Right lung (tissue), 5 donors: Measurements from ENCODE around the gene PDE4D. TPM values are rescaled to one million over a fixed set of nuclear protein-coding genes. Genes with fewer than 3 reads are reported as not detected.
"Not testable (repeated sequence)": the region's sequence is repeated elsewhere in the genome, so short reads cannot be mapped to it uniquely, and the experiment has no call there.

ENCODE experiments used
- DNase-seq, 2 donors: peaks; one replicate each; pipeline ENCODE4 v3.0.0-alpha.2; 2013
- polyA plus RNA-seq, 5 donors: library from polyadenylated mRNA; unstranded; fragments of 120-200 nt; gene quantifications; one replicate each; pipeline versions ENCODE4 v1.2.1 to v1.2.3, GENCODE V29; 2013; ENCODE audit warnings: inconsistent platforms in 1 of 5, low replicate concordance in 1 of 5; ENCODE audit not compliant: insufficient read length in 5 of 5, insufficient read depth in 1 of 5

Gene PDE4D
- polyA plus RNA-seq, 5 donors, result 14.6 to 27.4 (median 22.0) TPM

DNA sequence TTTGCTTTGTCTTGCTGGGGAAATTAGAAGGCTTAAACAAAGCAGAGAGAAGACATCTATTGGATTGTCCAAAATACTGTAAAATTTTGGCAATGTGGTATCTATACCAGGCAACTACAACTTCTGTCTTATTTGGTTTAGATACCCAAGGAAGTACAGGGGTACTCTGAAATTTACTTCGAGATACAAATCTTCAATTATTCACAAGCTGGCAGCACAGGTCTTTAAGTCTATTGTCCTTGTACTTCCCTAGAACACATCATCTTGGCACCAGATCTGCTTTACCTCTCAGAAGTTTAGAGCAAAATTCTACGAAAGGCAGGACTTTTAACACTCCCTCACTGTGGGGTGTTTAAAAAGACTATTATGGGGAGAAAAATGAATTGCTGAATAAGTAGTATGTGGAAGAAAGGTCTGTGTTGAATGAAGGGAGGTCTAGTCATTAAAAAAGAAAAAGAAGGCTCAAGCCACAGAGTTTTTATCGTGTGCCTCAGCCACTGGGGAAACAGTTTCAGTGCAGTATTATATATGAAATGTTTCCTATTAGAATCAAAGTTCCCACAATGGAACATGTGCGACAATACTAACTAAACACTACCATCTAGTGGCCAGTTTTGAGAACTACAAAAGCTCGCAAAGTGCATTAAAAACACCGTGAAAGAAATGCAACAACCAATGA lies 93.7 kb downstream of the PDE4D start:
- peak; percentile 48 to 65 for DNase-seq

DNA sequence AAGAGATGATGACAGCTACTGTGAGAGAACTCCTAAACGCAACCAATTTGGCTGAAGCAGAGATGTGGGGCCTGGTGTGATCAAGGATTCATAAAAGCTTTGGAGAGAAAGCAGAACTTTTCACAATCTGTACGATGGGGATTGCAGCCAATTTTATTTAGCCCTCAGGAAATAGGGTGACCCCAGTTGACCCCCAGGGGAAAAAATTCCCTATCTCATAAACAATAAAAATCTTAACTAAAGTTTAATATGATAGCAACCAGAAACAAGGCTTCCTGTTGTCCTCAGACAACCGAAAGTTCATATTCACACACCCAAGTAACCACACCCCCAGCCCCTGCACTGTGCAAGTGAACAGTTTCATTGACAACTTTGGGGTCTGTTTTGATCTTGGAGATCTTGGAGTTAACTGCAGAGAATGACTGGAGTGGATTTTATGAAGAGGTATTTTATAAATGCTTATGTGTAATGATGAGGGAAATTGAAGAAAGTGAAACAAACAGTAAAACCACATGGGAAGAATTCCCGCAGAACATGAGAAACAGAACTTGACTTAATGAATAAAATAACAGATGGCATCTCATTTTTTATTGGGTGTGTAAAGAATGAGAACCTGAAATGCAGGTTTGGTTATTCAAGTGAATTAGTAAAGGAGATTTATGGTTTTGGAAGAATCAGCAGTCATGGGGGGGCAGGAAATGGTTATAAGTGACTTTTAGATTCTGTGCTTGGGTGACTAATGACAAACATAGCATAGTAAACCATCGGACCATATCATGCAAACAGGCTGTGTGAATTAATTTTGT lies 94.5 kb downstream of the PDE4D start:
- DNase-seq, result peak; percentile 29 to 31

DNA sequence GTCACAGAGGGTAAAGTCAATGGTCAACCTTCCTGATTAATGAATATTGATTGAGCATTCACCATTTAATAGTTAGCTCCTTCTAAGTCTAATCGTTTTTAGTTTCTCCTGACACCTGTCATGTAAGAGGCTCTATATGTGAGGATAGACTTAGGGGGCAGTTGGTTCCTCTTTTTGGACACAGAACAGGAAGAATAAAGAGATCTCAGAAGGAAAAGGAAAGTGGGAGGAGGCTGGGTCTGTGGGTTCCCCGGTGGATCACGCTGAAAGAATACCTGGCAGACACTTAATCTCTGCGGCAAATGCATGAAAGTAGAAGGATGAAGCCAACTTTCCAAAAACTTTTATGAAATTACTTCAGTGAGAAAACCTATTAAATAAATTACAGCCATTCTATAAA lies 98.4 kb downstream of the PDE4D start:
- no peak for DNase-seq

DNA sequence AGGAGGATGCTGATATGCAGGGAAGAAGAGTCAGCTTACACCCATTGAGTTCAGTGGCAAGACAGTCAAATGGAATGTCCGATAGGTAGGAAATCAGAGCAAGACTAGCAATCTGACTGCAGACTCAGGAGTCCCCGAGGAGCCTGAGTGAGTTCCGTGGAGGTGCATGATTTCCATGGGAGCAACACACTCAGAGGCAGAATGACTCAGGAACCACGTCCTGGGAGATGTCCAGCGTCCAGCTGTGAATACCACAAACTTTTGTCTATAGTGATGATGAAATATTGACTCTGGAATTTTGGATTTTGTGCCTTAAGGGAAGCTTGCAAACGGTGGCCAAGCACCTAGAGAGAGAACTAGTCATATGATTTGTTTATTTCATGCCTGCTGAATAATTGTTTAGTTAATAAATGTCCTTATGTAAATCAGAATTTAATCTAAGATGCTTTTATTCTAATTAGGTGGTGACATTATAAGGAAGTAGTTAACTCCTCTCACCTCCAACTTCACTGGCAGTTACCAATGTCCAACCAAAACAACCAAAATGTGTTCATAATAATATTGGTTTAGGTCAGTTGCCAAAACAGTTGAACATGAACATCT lies 100.4 kb downstream of the PDE4D start:
- no peak for DNase-seq

DNA sequence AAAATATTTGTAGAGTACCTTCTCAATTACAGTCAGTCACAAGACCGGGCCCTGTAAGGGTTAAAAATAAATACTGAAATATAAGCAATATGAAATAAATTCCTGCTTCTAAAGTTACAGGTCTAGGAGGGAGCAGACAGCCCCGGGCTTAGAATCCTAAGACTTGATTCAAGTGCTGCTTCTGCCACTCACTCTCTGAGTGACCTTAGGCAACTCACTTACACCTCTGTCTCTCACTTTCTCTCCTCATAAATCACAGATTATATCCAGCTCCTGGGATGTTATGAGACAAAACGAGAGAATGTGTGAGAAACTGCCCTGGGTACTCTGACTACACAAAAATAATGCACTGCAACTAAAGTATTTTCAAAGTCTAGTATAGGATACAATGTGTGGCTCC lies 101.9 kb downstream of the PDE4D start:
- DNase-seq, result no peak

DNA sequence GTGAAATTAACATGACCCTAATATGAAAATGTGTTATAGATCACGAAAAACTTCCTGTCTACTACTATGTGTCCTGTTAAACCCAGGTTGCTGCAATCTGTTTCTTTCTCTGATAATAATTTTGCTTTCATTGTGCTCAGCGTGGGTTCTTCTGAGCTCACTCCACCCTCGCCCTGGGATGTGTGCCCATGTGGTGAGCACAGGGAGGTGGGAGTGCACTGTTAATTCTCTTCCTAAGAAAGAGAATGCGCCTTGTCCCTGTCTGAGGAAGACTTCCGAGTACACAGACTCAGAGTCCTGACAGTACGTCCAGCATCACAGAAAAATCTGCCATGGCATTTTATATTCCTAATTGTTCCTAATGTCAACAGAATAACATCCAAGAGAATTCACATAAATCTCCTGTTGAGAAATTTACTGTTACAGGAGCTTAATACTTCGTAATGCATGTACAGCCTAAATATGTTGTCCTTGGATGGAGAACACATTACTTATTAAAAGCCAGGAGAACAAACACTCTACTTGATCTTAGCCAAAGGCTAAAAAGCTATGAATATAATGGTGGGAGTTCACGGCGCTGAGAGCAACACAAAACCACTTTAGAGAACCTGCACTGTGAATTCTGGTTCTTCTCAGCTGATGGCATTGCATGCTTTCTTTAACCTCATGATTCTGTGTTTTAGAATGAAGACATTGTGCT lies 102.6 kb downstream of the PDE4D start:
- DNase-seq, result no peak

DNA sequence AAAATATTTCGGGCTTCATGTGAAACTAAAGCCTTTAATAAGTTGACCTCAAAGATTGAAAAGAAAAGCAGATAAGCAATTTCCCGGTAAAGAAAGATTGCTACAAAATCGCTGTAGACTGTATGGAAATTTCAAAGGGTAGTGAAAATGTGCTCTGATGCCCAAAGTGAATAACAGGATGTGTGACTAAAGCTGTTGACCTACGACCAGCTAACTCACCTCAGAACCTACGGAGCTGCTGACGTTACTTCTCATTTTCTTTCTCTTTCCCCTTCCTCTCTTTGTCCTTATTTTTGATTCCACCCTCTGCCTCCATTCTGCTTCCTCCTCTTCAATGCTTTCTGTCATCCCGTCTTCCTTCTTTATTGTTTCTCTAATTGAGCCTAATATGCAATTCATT lies 103.2 kb downstream of the PDE4D start:
- no peak for DNase-seq

DNA sequence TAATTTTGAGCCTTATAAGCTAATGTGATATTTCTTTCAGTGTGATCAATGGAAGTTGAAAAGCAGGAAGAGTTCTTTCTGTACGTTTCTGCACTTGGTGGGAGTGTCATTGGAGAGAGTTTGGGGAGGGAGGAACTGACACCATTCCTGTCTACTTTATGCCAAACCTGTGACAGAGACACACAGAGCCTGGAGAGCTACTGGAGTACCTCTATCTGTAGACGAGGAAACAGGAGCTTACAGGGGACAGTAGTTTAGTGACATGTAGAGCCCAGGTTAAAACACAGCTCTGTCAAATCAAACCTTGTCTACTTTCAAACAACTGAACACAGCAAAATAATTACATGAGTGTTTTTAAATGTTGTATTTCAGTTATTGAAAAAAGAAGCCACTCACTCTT lies 103.6 kb downstream of the PDE4D start:
- no peak for DNase-seq

DNA sequence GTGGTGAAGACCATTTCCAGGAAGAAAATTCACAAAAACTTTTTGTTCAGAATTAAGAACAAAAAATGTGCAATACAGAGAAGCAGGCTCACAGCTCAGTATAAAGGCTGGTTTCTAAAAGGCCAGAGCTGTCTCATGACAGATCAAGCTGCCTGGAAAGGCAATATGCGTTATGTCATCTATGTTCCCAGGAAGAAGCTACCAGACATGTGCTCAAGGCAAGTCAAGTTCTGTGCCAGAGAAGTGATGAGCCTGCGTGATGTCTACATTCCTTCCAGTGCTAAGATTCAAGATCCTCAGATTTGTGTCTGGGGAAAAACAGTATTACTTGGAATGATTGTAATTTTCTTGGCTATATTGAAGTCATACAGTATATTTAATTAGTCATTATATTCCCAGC lies 104.3 kb downstream of the PDE4D start:
- no peak for DNase-seq

DNA sequence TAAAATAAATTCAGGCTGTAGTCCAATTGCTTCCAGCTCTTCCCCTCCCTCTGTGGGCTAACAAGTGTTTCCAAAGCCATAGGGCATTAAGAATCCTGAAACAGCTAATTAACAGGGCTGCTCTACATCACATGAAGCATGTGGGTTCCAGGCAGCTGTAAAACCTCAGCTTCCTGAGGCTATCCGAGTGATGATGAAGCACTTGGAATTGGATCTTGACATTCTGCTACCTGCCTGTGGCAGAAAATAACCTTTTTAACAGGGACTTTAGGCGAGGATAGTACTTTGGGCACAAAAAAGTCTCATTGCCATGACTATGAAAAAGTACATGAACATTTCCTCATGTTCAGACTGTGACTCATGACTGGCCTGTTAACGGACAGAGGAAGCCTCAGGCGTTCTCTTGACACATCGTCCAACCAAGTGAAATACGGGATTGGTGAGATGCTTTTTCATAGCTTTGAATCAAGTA lies 107.2 kb downstream of the PDE4D start:
- no peak for DNase-seq

DNA sequence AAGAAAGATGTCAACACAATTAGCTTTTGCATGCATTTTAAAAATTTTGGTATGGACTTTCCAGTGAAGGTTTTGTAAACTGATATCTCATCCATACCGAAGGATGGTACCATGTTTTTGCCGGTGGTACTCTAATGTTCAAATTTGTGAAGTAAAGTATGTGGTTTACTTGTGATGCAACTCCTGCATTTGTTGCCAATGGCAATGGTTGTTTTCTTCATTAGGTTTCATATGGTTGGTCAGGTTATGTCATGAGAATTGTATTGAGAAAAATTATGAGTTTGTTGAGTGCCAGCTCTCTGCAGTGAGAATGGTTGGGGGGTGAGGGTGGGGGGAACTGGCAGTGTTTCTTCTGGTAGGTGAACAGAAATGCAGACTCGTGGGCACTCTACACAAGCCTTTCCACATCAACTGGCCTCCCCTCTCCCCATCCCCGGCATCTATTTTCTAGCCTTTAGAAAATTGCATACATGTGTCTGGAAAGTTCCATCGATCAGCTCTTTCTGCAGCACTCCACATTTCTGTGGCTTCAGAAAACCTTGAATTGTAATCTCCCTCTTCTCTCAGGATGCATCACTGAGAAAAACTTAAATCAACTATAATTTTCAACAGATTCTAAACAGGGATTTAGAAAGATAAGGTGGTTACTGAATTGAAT lies 107.7 kb downstream of the PDE4D start:
- no peak for DNase-seq

DNA sequence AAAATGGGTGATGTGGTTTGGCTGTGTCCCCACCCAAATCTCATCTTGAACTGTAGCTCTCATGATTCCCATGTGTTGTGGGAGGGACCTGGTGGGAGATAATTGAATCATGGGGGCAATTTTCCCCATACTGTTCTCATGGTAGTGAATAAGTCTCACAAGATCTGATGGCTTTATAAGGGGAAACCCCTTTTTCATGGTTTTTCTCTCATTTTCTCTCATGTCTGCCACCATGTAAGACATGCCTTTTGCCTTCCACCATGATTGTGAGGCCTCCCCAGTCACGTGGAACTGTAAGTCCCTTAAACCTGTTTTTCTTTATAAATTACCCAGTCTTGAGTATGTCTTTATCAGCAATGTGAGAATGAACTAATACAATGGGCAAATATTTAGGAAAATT lies 108.8 kb downstream of the PDE4D start:
- DNase-seq, result not testable (repeated sequence)

DNA sequence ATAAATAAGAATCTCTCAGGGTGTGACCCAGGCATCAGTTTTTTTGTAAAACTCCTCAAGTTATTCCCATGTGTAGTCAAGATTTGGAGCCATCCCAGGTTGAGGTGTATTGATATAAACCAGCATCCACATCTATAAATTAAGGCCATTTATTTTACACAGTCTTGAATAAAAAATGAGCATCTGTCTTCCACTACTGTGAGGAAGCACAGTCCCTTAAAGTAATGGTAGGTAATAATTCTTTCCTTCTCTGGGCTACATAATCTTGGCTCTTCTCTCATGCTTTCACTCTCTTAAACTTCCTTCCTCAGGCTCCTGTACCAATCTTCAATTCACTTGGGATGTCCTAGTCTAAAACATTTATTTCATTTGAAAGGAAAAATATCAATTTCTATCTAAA lies 110.3 kb downstream of the PDE4D start:
- DNase-seq, result no peak

DNA sequence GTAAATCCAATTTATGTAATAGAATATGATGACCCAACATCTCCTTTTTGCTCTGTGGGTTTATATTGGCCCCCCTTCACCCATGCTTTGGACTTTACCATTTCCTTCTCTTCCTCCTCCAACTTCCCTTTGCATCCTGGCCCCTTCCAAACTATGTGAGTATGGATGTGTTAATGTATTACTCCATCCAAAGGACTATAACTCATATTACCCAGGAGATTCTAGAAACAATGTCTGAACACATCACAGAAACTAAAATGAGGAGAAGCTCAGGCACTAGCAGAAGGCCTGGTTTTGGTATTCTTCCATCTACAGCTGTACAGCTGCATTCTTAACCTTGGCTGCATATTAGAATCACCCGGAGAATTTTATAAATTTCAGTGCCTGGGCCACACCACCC lies 110.7 kb downstream of the PDE4D start:
- DNase-seq, result no peak

DNA sequence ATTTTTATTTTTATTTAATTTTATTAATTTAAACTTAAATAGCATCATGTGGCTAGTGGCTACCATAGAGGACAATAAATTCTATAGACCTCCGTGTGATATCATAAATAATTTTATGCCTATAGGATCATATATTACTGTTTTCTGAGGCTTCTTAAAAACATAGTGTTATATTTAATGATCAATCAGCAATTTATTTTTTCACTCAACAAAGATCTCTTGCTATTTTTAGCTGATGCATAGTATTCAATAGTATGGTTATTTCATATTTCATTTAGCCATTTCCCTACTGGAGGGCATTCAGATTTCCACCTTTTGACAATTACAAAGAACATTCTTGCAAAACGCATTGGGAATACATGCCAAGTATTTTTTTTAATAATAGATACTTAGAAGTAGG lies 114.1 kb downstream of the PDE4D start:
- no peak for DNase-seq

DNA sequence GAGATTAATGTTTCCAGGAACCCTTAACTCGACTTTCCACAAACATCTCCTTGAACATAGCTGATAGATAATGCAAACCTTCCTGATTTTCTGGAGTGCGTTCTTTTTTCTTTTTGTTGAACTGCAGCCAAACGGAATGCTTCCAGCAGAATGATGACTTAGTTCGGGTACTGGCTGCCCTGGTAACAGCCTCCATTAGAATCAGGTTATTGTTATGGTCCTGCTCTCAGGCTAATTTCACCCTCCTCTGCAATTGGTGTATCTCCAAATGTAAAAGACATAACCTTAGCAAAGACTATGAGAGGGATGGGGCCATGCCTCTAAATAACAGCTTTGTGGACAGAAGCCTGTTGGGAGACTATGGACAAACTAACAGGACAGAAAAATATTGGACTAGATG lies 116.5 kb downstream of the PDE4D start:
- DNase-seq, result no peak

DNA sequence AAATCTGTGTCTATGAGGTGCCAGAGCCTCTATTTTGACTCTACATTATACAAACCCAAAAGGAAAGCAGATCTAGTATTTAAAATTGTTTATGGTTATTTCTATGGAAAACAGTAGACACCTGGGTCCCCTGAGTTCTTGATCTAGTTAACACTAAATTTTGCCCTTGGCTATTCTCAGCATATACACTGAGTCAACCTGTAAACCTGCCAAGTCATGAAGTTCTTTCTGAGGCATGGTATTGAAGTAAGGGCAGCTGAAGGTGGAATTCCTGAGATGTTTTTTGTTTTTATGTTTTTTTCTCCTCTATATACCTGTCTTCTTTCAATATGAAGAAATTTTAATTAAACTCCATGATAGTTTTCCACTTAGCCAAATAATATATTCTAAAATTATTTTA lies 120.2 kb downstream of the PDE4D start:
- DNase-seq, result no peak

DNA sequence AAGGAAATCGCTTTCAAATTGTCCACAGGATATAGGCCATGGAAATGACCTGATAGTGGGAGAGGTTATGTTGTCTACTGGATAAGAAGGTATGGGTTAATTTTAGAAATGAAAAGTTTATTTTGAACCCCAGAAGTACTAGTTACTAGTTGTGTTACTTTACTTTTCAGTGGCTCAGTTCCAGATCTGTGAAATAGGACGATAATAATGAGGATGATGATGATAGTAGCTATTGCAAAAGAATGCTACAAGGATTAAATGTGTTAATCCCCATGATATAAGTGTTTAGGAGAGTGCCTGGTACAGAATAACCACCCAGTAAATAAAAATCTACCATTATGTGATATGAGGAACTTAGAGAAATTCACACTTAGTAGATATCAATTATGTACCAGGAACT lies 120.8 kb downstream of the PDE4D start:
- no peak for DNase-seq

DNA sequence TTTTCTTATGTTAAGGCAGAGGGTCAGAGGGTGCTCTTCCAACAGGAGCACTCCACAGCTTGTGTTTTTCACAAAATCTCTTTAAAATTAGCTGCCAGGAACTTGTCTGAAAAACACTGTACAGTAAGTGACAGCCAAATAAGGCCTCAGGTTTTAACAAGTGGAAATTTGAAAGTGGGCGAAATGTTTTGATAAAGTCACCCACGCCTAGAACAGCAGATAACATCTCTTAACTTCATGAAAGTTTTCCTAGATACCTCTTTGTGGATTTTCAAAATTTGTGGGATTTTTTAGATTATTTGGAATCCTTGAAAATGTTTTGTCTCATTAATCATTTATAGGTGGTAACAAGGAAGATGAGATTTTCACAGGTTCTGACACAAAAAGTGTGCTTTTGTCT lies 121.3 kb downstream of the PDE4D start:
- DNase-seq, result no peak

DNA sequence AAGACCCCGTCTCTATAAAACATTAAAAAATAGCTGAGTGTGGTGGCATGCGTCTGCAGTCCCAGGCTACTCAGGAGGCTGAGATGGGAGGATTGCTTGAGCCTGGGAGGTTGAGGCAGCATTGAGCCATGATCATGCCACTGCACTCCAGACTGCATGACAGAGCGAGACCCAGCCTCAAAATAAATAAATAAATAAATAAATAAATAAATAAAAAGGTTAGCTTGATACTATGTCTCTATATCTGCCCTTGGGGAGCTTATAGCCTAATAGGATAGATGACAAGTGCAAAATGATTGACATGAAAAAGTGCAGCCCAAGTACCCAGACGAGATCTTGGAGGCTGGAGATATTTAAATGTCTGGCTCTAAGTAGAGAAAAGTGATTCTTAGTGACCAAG lies 122.6 kb downstream of the PDE4D start:
- no peak for DNase-seq

DNA sequence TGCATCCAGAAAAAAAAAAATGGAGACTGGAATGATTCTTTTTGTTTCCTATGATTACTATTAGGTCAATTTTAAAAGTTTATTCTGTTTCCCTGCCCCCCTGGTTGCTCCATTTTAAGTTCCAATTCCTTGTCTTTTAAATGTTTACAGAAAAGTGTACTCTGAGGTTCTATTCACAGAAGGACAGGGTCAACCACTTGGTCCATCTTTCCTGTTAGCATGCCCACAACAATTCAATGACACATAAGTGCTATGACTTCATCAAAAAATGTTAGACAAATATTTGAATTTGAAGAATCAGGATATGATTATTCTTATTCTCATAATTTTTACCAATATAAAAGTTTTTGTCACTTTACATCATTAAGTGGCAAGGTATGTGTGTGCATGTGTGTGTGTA lies 123.7 kb downstream of the PDE4D start:
- no peak for DNase-seq

DNA sequence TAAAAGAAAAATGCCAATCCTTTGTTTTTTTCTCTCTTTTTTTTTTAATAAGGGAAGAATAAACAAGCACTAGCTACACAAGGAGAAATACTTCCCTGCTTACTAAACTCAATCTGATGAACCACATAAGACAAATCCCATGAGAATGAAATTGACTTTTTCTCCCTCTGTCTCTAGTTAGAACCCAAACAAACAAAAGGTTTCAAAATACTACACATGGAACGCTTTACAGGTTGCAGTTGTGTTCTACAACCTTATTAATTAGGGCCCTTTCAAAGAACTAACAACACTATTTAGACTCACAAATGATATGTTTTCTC lies 124.5 kb downstream of the PDE4D start:
- DNase-seq, result no peak
